Astrocyte (in vitro differentiated cells and primary cell): ENCODE results near the gene GALNT6. TPM values are rescaled to one million over a fixed set of nuclear protein-coding genes. Genes with fewer than 3 reads are reported as not detected.

ENCODE experiments used
- DNase-seq: peaks from one replicate; pipeline ENCODE4 v3.0.0-alpha.2; 2010; ENCODE audit warnings: low read depth
- FAIRE-seq: peaks from 2 replicates; lab custom pipeline; 2011; peaks lifted over from hg19 to GRCh38; lab: Jason Lieb, UNC
- H2AFZ ChIP-seq: 2 replicates; pipeline ENCODE4 v1.6.0; 2012; ENCODE audit warnings: low read depth, low read length, inconsistent platforms
- H3K27ac ChIP-seq: 2 replicates; pipeline ENCODE4 v1.5.1; 2011; ENCODE audit warnings: low read depth, low read length, inconsistent platforms
- H3K27me3 ChIP-seq: 2 replicates; pipeline ENCODE4 v1.6.0; 2011; ENCODE audit warnings: low read length, inconsistent platforms; ENCODE audit not compliant: insufficient read depth
- H3K36me3 ChIP-seq: 2 replicates; pipeline ENCODE4 v1.5.1; 2011; ENCODE audit warnings: low read length, inconsistent platforms; ENCODE audit not compliant: insufficient read depth
- H3K4me1 ChIP-seq: 2 replicates; pipeline ENCODE4 v1.5.1; 2011; ENCODE audit warnings: low read length, inconsistent platforms; ENCODE audit not compliant: insufficient read depth
- H3K4me2 ChIP-seq: 2 replicates; pipeline ENCODE4 v1.6.0; 2012; ENCODE audit warnings: low read length, inconsistent platforms
- H3K4me3 ChIP-seq: 2 replicates; pipeline ENCODE4 v1.5.1; 2011; ENCODE audit warnings: low read depth, mild to moderate bottlenecking, low read length, inconsistent platforms; ENCODE audit not compliant: insufficient read depth
- H3K79me2 ChIP-seq: 2 replicates; pipeline ENCODE4 v1.6.0; 2012; ENCODE audit warnings: mild to moderate bottlenecking, low read length, inconsistent platforms; ENCODE audit not compliant: insufficient read depth
- H3K9ac ChIP-seq: 2 replicates; pipeline ENCODE4 v1.6.0; 2012; ENCODE audit warnings: mild to moderate bottlenecking, low read length, inconsistent platforms
- H3K9me3 ChIP-seq: 2 replicates; pipeline ENCODE4 v1.5.1; 2012; ENCODE audit warnings: low read depth, mild to moderate bottlenecking, low read length, inconsistent platforms; ENCODE audit not compliant: insufficient read depth
- H4K20me1 ChIP-seq: 2 replicates; pipeline ENCODE4 v1.6.0; 2012; ENCODE audit warnings: low read length, inconsistent platforms; ENCODE audit not compliant: insufficient read depth
- H3K27ac Mint-ChIP-seq: one replicate; pipeline ENCODE4 v1.8.0; 2021; ENCODE audit warnings: mild to moderate bottlenecking, mixed read lengths; ENCODE audit not compliant: unreplicated experiment
- H3K27me3 Mint-ChIP-seq: one replicate; pipeline ENCODE4 v1.8.0; 2021; ENCODE audit warnings: low read depth, mixed read lengths; ENCODE audit not compliant: unreplicated experiment
- H3K36me3 Mint-ChIP-seq: one replicate; pipeline ENCODE4 v1.8.0; 2021; ENCODE audit warnings: low read depth, mixed read lengths; ENCODE audit not compliant: unreplicated experiment
- H3K4me1 Mint-ChIP-seq: one replicate; pipeline ENCODE4 v1.8.0; 2021; ENCODE audit warnings: low read depth, mixed read lengths; ENCODE audit not compliant: unreplicated experiment
- H3K4me3 Mint-ChIP-seq: one replicate; pipeline ENCODE4 v1.8.0; 2021; ENCODE audit warnings: mild to moderate bottlenecking, moderate library complexity, mixed read lengths; ENCODE audit not compliant: unreplicated experiment
- H3K9me3 Mint-ChIP-seq: one replicate; pipeline ENCODE4 v1.8.0; 2021; ENCODE audit warnings: mild to moderate bottlenecking, mixed read lengths; ENCODE audit not compliant: unreplicated experiment
- CTCF ChIP-seq: IDR thresholded peaks from 2 replicates; pipeline ENCODE4 v1.5.1; 2011; ENCODE audit warnings: low read depth, mild to moderate bottlenecking, inconsistent platforms, low read length, moderate library complexity; ENCODE audit not compliant: insufficient read depth
- EZH2 ChIP-seq: IDR thresholded peaks from 2 replicates; pipeline ENCODE4 v1.6.1; 2012; ENCODE audit warnings: mild to moderate bottlenecking, low read length, inconsistent platforms; ENCODE audit not compliant: insufficient read depth
- total RNA-seq: library from RNA; stranded (reverse); gene quantifications from 2 replicates; pipeline ENCODE4 v1.2.1, GENCODE V29; 2021

GALNT6 gene
- total RNA-seq, 1 donor from 2014 or later, result 13.8 TPM

GRCh38 chr12:51364001-51364400 is 27.2 kb downstream of the GALNT6 start:
- peaks cover 2% of the 10 kb centered on the region for H3K27me3 ChIP-seq
- Mint-ChIP-seq H3K27ac (no peak overlapping the region), H3K27me3 (peaks cover 12% of the 10 kb centered on the region), H3K36me3 (peaks cover 10% of the 10 kb centered on the region), H3K4me3 (no peak overlapping the region), H3K9me3 (no peaks in the 10 kb centered on the region), H3K4me1 (peaks cover 6% of the 10 kb centered on the region)
- H3K4me1 ChIP-seq, result peaks cover 5% of the 10 kb centered on the region
- H3K9me3 ChIP-seq, result no peaks in the 10 kb centered on the region
- H3K27ac ChIP-seq, result no peak overlapping the region
- no peaks in the 10 kb centered on the region for H3K79me2 ChIP-seq
- DNase-seq (no peak), FAIRE-seq (no peak)
- H3K36me3 ChIP-seq, result no peaks in the 10 kb centered on the region
- no peaks in the 10 kb centered on the region for H4K20me1 ChIP-seq
- H3K4me2 ChIP-seq, result no peak overlapping the region
- H2AFZ ChIP-seq, result no peak overlapping the region
- no peak for TF ChIP-seq EZH2
- no peak for TF ChIP-seq CTCF
- no peak overlapping the region for H3K9ac ChIP-seq
- no peak overlapping the region for H3K4me3 ChIP-seq

GRCh38 chr12:51362747-51363342 is 28.4 kb downstream of the GALNT6 start:
- no peak overlapping the region for H3K9ac ChIP-seq
- H3K4me3 Mint-ChIP-seq, result no peak overlapping the region
- H3K4me1 Mint-ChIP-seq, result no peaks in the 10 kb centered on the region
- H3K27ac Mint-ChIP-seq, result no peak overlapping the region
- H4K20me1 ChIP-seq, result no peaks in the 10 kb centered on the region
- TF ChIP-seq EZH2, result no peak
- no peak for TF ChIP-seq CTCF
- H3K9me3 Mint-ChIP-seq, result no peaks in the 10 kb centered on the region
- no peak overlapping the region for H3K4me2 ChIP-seq
- H3K36me3 ChIP-seq, result peaks cover 2% of the 10 kb centered on the region
- no peak for DNase-seq
- no peak overlapping the region for H3K27ac ChIP-seq
- no peaks in the 10 kb centered on the region for H3K9me3 ChIP-seq
- no peak overlapping the region for H2AFZ ChIP-seq
- peaks cover 9% of the 10 kb centered on the region for H3K36me3 Mint-ChIP-seq
- FAIRE-seq, result no peak
- H3K79me2 ChIP-seq, result no peaks in the 10 kb centered on the region
- H3K4me3 ChIP-seq, result no peak overlapping the region
- H3K4me1 ChIP-seq, result no peaks in the 10 kb centered on the region
- peaks cover 2% of the 10 kb centered on the region for H3K27me3 ChIP-seq
- peaks cover 12% of the 10 kb centered on the region for H3K27me3 Mint-ChIP-seq

- Histone ChIP-seq H3K9me3 (no peaks in the 10 kb centered on the region), H3K27me3 (peaks cover 2% of the 10 kb centered on the region), H3K9ac (no peak overlapping the region), H3K4me2 (no peak overlapping the region), H2AFZ (no peak overlapping the region), H3K36me3 (peaks cover 2% of the 10 kb centered on the region), H3K4me1 (no peaks in the 10 kb centered on the region), H3K79me2 (no peaks in the 10 kb centered on the region), H3K4me3 (no peak overlapping the region), H4K20me1 (no peaks in the 10 kb centered on the region), H3K27ac (no peak overlapping the region)
- no peak for FAIRE-seq
- H3K4me1 Mint-ChIP-seq, result no peaks in the 10 kb centered on the region
- H3K36me3 Mint-ChIP-seq, result peaks cover 9% of the 10 kb centered on the region
- H3K27me3 Mint-ChIP-seq, result peaks cover 12% of the 10 kb centered on the region
- no peak overlapping the region for H3K27ac Mint-ChIP-seq
- no peak for DNase-seq
- no peaks in the 10 kb centered on the region for H3K9me3 Mint-ChIP-seq
- H3K4me3 Mint-ChIP-seq, result no peak overlapping the region
- no peak for TF ChIP-seq EZH2
- TF ChIP-seq CTCF, result no peak
Measured at GRCh38 chr12:51362307-51362706, 28.9 kb downstream of the GALNT6 start.
